ENCODE data around the gene RRP12. TPM values are rescaled to one million over a fixed set of nuclear protein-coding genes. Genes with fewer than 3 reads are reported as not detected.
A peak's percentile ranks its signal among the peaks of the same experiment; 100 is the strongest.

Gene RRP12
- polyA plus RNA-seq, 1 donor from 2014 or later: 9.7 TPM

- H3K27me3 ChIP-seq (ENCODE audit: insufficient read depth, low read depth, low read length): no peaks in the 10 kb centered on the region
- H3K9ac ChIP-seq (ENCODE audit: low read length): no peak overlapping the region
- H3K4me2 ChIP-seq (ENCODE audit: low read length): no peak overlapping the region
- no peaks in the 10 kb centered on the region for H4K20me1 ChIP-seq (ENCODE audit: insufficient read depth)
- no peaks in the 10 kb centered on the region for H3K9me2 ChIP-seq (ENCODE audit: insufficient read depth, low read length)
- H3K4me3 ChIP-seq (ENCODE audit: low read length): no peak overlapping the region
- H2AFZ ChIP-seq (ENCODE audit: low read depth, low read length): no peak overlapping the region
- H3K9me3 ChIP-seq (ENCODE audit: low read length): no peaks in the 10 kb centered on the region
- TF ChIP-seq MXI1 (conservative IDR thresholded peaks at IDR 0.05; ENCODE audit: poor library complexity, severe bottlenecking) (no peak), EP300 (conservative IDR thresholded peaks at IDR 0.05; ENCODE audit: poor library complexity, severe bottlenecking) (no peak), CTCF (IDR thresholded peaks at IDR 0.05; ENCODE audit: poor library complexity, severe bottlenecking) (no peak)
- no peaks in the 10 kb centered on the region for H3F3A ChIP-seq (ENCODE audit: insufficient read depth, low read length, poor library complexity, severe bottlenecking)
- H3K27ac ChIP-seq (ENCODE audit: low read length): no peak overlapping the region
- no peaks in the 10 kb centered on the region for H3K79me2 ChIP-seq (replicated peaks; ENCODE audit: insufficient read depth, low read length)
- H3K36me3 ChIP-seq (ENCODE audit: insufficient read depth, low read length): no peaks in the 10 kb centered on the region
Observed at GRCh38 chr10:97356318-97356914, 44.7 kb downstream of the RRP12 start.

GRCh38 chr10:97355571-97355975 lies 45.6 kb downstream of the RRP12 start:
- H3K9me3 ChIP-seq (ENCODE audit: low read length): no peaks in the 10 kb centered on the region
- H3K9me2 ChIP-seq (ENCODE audit: insufficient read depth, low read length): no peaks in the 10 kb centered on the region
- no peaks in the 10 kb centered on the region for H3K36me3 ChIP-seq (ENCODE audit: insufficient read depth, low read length)
- no peak overlapping the region for H2AFZ ChIP-seq (ENCODE audit: low read depth, low read length)
- no peak overlapping the region for H3K27ac ChIP-seq (ENCODE audit: low read length)
- H3K27me3 ChIP-seq (ENCODE audit: insufficient read depth, low read depth, low read length): no peaks in the 10 kb centered on the region
- H4K20me1 ChIP-seq (ENCODE audit: insufficient read depth): no peaks in the 10 kb centered on the region
- H3K4me3 ChIP-seq (ENCODE audit: low read length): no peak overlapping the region
- H3K9ac ChIP-seq (ENCODE audit: low read length): no peak overlapping the region
- H3F3A ChIP-seq (ENCODE audit: insufficient read depth, low read length, poor library complexity, severe bottlenecking): no peaks in the 10 kb centered on the region
- TF ChIP-seq SMC3 (conservative IDR thresholded peaks at IDR 0.05; ENCODE audit: poor library complexity) (peak; percentile 80), RAD21 (conservative IDR thresholded peaks at IDR 0.05) (peak; percentile 78), CTCF (IDR thresholded peaks at IDR 0.05; ENCODE audit: poor library complexity, severe bottlenecking) (peak; percentile 75), MXI1 (conservative IDR thresholded peaks at IDR 0.05; ENCODE audit: poor library complexity, severe bottlenecking) (no peak)
- H3K4me2 ChIP-seq (ENCODE audit: low read length): no peak overlapping the region
- no peaks in the 10 kb centered on the region for H3K79me2 ChIP-seq (replicated peaks; ENCODE audit: insufficient read depth, low read length)

GRCh38 chr10:97353945-97354344 lies 47.2 kb downstream of the RRP12 start:
- Histone ChIP-seq H3K27me3 (ENCODE audit: insufficient read depth, low read depth, low read length) (no peaks in the 10 kb centered on the region), H3K27ac (ENCODE audit: low read length) (no peak overlapping the region)

More at GRCh38 chr10:97353945-97354344, 47.2 kb downstream of the RRP12 start:
- H3K4me3 ChIP-seq (ENCODE audit: low read length): no peak overlapping the region
- H3K9me2 ChIP-seq (ENCODE audit: insufficient read depth, low read length): no peaks in the 10 kb centered on the region
- H2AFZ ChIP-seq (ENCODE audit: low read depth, low read length): no peak overlapping the region
- H3K36me3 ChIP-seq (ENCODE audit: insufficient read depth, low read length): no peaks in the 10 kb centered on the region
- H3K79me2 ChIP-seq (replicated peaks; ENCODE audit: insufficient read depth, low read length): no peaks in the 10 kb centered on the region
- H3K9me3 ChIP-seq (ENCODE audit: low read length): no peaks in the 10 kb centered on the region
- H3F3A ChIP-seq (ENCODE audit: insufficient read depth, low read length, poor library complexity, severe bottlenecking): no peaks in the 10 kb centered on the region
- no peak for TF ChIP-seq CTCF (IDR thresholded peaks at IDR 0.05; ENCODE audit: poor library complexity, severe bottlenecking)
- H3K9ac ChIP-seq (ENCODE audit: low read length): no peak overlapping the region
- no peak overlapping the region for H3K4me2 ChIP-seq (ENCODE audit: low read length)
- H4K20me1 ChIP-seq (ENCODE audit: insufficient read depth): no peaks in the 10 kb centered on the region

All from neural cell (in vitro differentiated cells).